GM18951 (cell line): ENCODE measurements around the gene RDX.

Experiments used
- POLR2A ChIP-seq: IDR thresholded peaks from 4 replicates; pipeline ENCODE4 v1.6.1; 2011; ENCODE audit warnings: mild to moderate bottlenecking; ENCODE audit not compliant: insufficient read length, insufficient read depth; ENCODE audit errors: extremely low read depth
- in situ Hi-C: fragments of 300-500 bp; cut with MboI; formaldehyde crosslinking; loops from one replicate; pipeline ENCODE4 v1.12.0; 2022; ENCODE audit warnings: low sequenced_read_pairs, mixed read lengths, inconsistent platforms; ENCODE audit not compliant: unreplicated experiment

Gene RDX

GRCh38 chr11:110174645-110175310, 121.6 kb downstream of the RDX start:
- in situ Hi-C loops, result no loop called here
- no peak for TF ChIP-seq POLR2A

GRCh38 chr11:110173811-110174644, 122.4 kb downstream of the RDX start:
- in situ Hi-C loops, result no loop called here
- TF ChIP-seq POLR2A, result no peak

GRCh38 chr11:110172468-110173065, 123.8 kb downstream of the RDX start:
- TF ChIP-seq POLR2A, result no peak
- in situ Hi-C loops, result no loop called here

DNA sequence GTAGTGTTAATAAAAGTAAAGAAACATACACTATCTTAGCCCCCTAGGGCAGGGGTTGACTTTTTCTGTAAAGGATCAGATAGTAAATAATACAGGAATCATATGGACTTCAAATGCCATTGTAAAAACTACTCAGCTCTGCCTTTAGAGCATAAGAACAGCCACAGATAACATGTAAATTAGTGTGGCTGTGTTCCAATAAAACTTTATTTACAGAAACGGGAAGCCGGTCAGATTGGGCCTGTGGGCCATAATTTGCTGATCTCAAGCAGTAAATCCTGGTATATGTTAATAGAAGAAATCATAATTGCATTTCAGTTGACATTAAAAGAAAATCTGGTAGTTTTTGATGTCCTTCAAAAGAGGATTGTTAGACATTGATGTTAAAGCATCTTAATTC, 126.7 kb downstream of the RDX start:
- TF ChIP-seq POLR2A, result no peak
- in situ Hi-C loops, result no loop called here

DNA sequence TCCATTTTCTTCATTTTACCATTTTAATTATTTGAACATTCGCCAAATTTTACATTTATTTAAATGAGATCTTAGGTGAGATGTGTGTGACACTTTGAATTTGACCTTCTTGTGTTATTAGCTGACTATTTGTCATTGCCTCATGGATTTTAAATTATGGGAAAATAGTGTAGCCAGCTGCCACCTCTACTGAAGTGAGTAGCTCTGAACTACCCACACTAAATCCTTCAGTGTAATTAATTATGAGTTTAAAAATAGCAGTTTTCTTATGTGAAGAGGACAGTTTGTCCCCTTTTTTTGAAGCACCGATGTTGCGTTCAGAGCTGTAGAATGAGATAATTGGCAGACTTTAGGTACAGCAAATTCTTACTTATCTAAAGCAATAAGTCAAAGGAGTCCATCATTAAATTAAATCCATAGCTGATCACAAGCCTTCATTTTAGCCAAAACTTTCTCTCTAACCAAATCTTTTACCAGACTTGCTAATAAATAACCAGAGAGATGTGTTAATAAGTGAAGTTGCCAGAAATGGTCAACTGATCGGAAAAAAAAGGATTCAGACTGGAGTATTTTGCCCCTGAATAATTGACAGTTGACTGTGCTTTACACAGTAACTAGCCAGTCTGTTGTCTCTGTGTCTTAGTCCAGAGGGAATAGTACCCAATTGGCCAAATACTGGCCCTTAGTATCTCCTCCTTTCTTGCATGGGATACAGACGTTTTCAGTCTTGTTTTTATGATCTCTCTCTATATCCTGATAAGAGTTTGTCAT, 128.2 kb downstream of the RDX start:
- in situ Hi-C loops, result no loop called here
- no peak for TF ChIP-seq POLR2A

- no peak for TF ChIP-seq POLR2A
- in situ Hi-C loops, result no loop called here
These were observed 131.1 kb downstream of the RDX start for GRCh38 chr11:110165039-110165925.

DNA sequence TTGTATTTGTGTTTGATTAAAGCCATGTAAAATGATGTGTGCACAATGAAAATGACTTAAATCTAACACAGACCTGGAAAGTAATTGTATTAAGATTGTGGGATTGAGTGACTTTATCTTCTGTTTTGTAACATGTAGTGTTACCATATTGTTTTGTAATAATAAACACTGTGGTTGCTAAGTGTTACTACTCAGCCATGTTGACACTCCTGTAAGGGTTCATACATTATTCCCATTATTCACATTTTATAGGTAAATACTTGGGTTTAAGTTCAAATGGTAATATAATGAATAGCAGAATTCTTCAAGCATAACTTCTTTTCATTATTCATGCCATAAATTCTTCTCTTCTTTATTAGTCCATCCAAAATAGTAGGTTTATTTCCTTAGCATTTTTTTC, 134.2 kb downstream of the RDX start:
- in situ Hi-C loops, result no loop called here
- TF ChIP-seq POLR2A, result no peak

DNA sequence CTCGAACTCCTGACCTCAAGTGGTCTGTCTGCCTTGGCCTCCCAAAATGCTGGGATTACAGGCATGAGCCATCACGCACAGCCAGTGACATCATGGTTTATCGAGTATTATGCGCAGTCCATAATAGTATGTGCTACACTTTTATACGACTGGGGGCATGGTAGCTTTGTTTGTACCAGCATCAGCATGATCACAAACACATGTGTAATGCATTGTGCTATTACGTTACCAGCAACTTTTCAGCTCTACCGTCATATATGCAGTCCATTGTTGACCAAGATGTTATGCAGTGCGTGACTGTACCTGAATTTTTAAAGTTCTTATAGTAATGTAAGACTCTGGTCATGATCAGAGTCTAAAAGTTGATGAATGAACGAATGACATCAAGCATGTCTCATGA, 135.4 kb downstream of the RDX start:
- in situ Hi-C loops, result no loop called here
- no peak for TF ChIP-seq POLR2A

- TF ChIP-seq POLR2A, result no peak
- in situ Hi-C loops, result no loop called here
These were observed 136.0 kb downstream of the RDX start for GRCh38 chr11:110160437-110160836.

- in situ Hi-C loops, result no loop called here
- TF ChIP-seq POLR2A, result no peak
These were observed 136.4 kb downstream of the RDX start for GRCh38 chr11:110160016-110160415.

DNA sequence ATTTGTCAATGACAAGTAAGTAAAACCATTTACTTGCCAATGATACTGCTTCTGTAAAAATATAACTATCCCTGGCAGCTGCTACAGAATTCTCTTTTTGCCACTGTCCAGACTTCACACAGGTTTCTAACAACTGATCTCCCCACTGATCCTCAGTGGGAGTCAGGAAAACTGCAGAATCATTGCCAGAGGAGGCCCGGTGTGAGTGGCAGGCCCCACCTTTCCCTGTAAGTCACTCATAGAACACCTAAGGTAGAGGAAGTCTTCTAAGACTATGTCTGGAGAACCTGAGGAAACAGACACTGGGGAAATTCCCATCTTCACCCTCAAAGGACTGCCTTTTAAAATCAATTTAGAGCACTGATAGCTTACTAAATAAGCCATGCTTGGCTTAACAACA, 136.9 kb downstream of the RDX start:
- in situ Hi-C loops, result loop anchor here (10.0 kb wide), 1 partner anchor 215 kb away; no protein-coding TSS in a partner anchor
- no peak for TF ChIP-seq POLR2A
